ENCODE measurements around the gene MMP17. TPM values are rescaled to one million over a fixed set of nuclear protein-coding genes. Genes with fewer than 3 reads are reported as not detected.
A peak's percentile ranks its signal among the peaks of the same experiment; 100 is the strongest.

MMP17 gene
- total and polyA plus RNA-seq, 2 of the 4 experiments (the other 2 are of a cell fraction) = 1.4 to 11.8 TPM

GRCh38 chr12:131872154-131873051 lies 44.2 kb downstream of the MMP17 start:
- Histone ChIP-seq H3K4me2 (ENCODE audit: low read depth, low read length) (no peak overlapping the region), H3K4me1 (ENCODE audit: control insufficient read depth, insufficient read depth, low read length) (peaks cover 4% of the 10 kb centered on the region; the same call in 1 of the 2 replicates), H2AK9ac (replicated peaks; ENCODE audit: low read depth, low read length, poor library complexity) (peak overlapping the region; percentile 4), H3K27me3 (ENCODE audit: control insufficient read depth, insufficient read depth, low read length) (peaks cover 4% of the 10 kb centered on the region; the same call in 1 of the 2 replicates), H2AK5ac (ENCODE audit: low read depth, low read length) (peak overlapping the region; percentile 10; the same call in 1 of the 2 replicates), H2AFZ (replicated peaks; ENCODE audit: low read length, poor library complexity) (peak overlapping the region; percentile 80), H3K23ac (ENCODE audit: low read depth, low read length) (no peak overlapping the region), H3K79me1 (ENCODE audit: low read depth in 1 of 2, low read length in 2 of 2) (no peaks in the 10 kb centered on the region), H3K56ac (ENCODE audit: extremely low read depth, insufficient read depth, low read length) (no peak overlapping the region), H3K36me3 (ENCODE audit: control insufficient read depth, insufficient read depth, low read length) (no peaks in the 10 kb centered on the region), H3K27ac (ENCODE audit: insufficient read depth, low read length) (no peak overlapping the region), H4K20me1 (ENCODE audit: insufficient read depth, low read length) (no peaks in the 10 kb centered on the region), H2BK5ac (ENCODE audit: low read depth, low read length, poor library complexity, severe bottlenecking) (no peak overlapping the region), H2BK120ac (ENCODE audit: low read depth, low read length) (peak overlapping the region; percentile 45; the same call in 1 of the 2 replicates), H3K4me3 (ENCODE audit: insufficient read depth, low read depth, low read length) (no peak overlapping the region), H3K9me3 (ENCODE audit: control insufficient read depth, insufficient read depth, low read length) (peaks cover 2% of the 10 kb centered on the region; the same call in 1 of the 2 replicates), H3K9ac (ENCODE audit: low read depth, low read length) (no peak overlapping the region), H4K91ac (ENCODE audit: insufficient read depth, low read depth, low read length) (no peak overlapping the region), H4K5ac (ENCODE audit: low read depth, low read length) (no peak overlapping the region), H3K4ac (ENCODE audit: low read depth, low read length) (peak overlapping the region; percentile 19), H2BK20ac (ENCODE audit: low read depth, low read length) (no peak overlapping the region), H2BK15ac (ENCODE audit: low read depth, low read length) (no peak overlapping the region), H4K8ac (ENCODE audit: low read depth in 2 of 2, low read length in 2 of 2) (peak overlapping the region in 1 of 2 experiments; percentile 37; a peak in 2 of 4 replicates), H3K14ac (replicated peaks; ENCODE audit: low read depth, low read length) (no peak overlapping the region), H3K9me1 (ENCODE audit: insufficient read depth, low read length) (peaks cover 5% of the 10 kb centered on the region), H3K18ac (ENCODE audit: low read depth, low read length) (no peak overlapping the region; the same call in 1 of the 2 replicates)
- intact Hi-C loops (cut with micrococcal nuclease) (no loop called here), in situ Hi-C loops (cut with MboI; ENCODE audit: low sequenced_read_pairs) (no loop called here), dilution Hi-C loops (cut with HindIII; ENCODE audit: low sequenced_read_pairs, unreplicated experiment) (no loop called here)
- TF ChIP-seq MAZ (IDR thresholded peaks at IDR 0.05; ENCODE audit: borderline replicate concordance, low read depth, low read length) (peak; percentile 12; the same call in 1 of the 2 replicates), RAD21 (IDR thresholded peaks at IDR 0.05; ENCODE audit: low read length) (no peak), FOS (IDR thresholded peaks at IDR 0.05; ENCODE audit: low read depth, low read length) (peak; percentile 65; the same call in 1 of the 2 replicates), BHLHE40 (IDR thresholded peaks at IDR 0.05; ENCODE audit: low read depth, low read length) (peak; percentile 47), USF2 (IDR thresholded peaks at IDR 0.05; ENCODE audit: low read depth, low read length) (0 out of 2 replicates have a peak, but pooled peaks have one; percentile 10), MAFK (IDR thresholded peaks at IDR 0.05; ENCODE audit: low read depth, low read length) (no peak)
- DNase-seq (peak; percentile 84), ATAC-seq (ENCODE audit: low read depth) (peak; percentile 92)
- WGBS, 2 experiments (ENCODE audit: extremely low coverage in 2 of 2, insufficient read length in 1 of 2) = 66% methylated on average over 13 of the region's 21 CpGs; no CpG with 5 or more reads in 1 of the 2 experiments
- ChIA-PET CTCF (interaction anchor here (0.5 kb wide), 1 partner anchor 132 kb away, joined by 3 read pairs; no protein-coding TSS in a partner anchor), POLR2A (ENCODE audit: unreplicated experiment) (no interaction called here)
- BruUV-seq (replicated peaks) = no TSS peak
